Activated CD4-positive, alpha-beta T cell treated with anti-CD3 and anti-CD28 coated beads, Interleukin-2, amount 10 ng/mL, durations not matched to agents 24 days and 14 days (primary cell): ENCODE data around the gene PRRX2. TPM values are rescaled to one million over a fixed set of nuclear protein-coding genes. Genes with fewer than 3 reads are reported as not detected.
"Not testable (repeated sequence)": the region's sequence is repeated elsewhere in the genome, so short reads cannot be mapped to it uniquely, and the experiment has no call there.

Experiments
- DNase-seq: peaks from one replicate; pipeline ENCODE4 v3.0.0; 2022
- H3K27ac Mint-ChIP-seq: one replicate; pipeline ENCODE4 v1.8.0; 2022; ENCODE audit warnings: mild to moderate bottlenecking, mixed read lengths
- H3K27me3 Mint-ChIP-seq: one replicate; pipeline ENCODE4 v1.8.0; 2022; ENCODE audit warnings: mixed read lengths
- H3K36me3 Mint-ChIP-seq: one replicate; pipeline ENCODE4 v1.8.0; 2022; ENCODE audit warnings: low read depth, mild to moderate bottlenecking, mixed read lengths
- H3K4me1 Mint-ChIP-seq: one replicate; pipeline ENCODE4 v1.8.0; 2021; ENCODE audit warnings: mixed read lengths
- H3K4me3 Mint-ChIP-seq: one replicate; pipeline ENCODE4 v1.8.0; 2022; ENCODE audit warnings: mild to moderate bottlenecking, moderate library complexity, mixed read lengths
- H3K9me3 Mint-ChIP-seq: one replicate; pipeline ENCODE4 v1.8.0; 2021; ENCODE audit warnings: mixed read lengths
- intact Hi-C: fragments of 100-400 bp; cut with micrococcal nuclease; formaldehyde crosslinking; loops from one replicate; pipeline ENCODE4 v1.15.1; 2023
- total RNA-seq: library from RNA; stranded (reverse); gene quantifications from 2 replicates; pipeline ENCODE4 v1.2.3, GENCODE V29; 2022

The PRRX2 gene
- total RNA-seq, 1 donor from 2014 or later: 3.4 TPM

DNA sequence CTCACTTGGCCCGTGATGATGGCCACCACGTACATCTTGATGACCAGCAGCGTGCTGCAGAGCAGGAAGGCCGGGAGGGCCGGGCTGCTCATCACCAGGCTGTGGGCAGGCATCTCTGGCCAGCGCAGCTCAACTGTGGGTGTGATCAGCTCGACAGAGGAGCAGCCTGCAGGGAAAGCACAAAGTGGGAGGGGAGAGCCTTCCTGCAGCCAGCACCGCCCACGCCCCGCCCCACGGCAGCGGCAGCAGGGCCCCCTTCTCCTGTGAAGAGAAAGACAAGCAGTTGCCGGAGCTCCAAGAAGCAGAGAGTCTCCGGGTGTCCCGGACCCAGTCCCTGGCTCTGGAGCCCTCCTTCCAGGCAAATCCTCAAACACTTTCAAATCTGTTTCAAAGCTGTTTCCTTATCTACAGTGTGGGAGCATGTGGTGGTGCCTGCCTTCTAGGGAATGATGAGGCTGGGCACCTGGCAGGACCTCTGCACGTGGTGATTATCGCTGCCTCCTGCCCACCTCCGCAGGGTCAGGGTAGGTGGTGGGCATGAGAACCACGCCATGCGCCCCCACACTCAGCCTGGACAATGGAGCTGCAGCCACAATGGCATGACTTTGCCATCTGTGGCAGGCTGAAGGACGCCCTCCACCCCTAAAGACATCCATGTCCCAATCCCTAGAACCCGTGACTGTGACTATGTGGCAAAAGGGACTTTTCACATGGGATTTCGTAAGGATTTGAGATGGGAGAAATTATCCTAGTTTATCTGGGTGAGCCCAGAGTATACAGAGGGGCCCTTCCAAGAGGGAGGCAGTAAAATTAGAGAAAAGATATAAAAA, 87.7 kb downstream of the PRRX2 start, which contains the start of gene PTGES:
PTGES (minus strand) TSS at position 143 of the 830 bp plus-strand sequence; CDS start at position 113, 30 bp downstream.
- intact Hi-C loops: no loop called here
- Mint-ChIP-seq H3K27me3 (peaks cover 12% of the 10 kb centered on the region), H3K9me3 (no peaks in the 10 kb centered on the region), H3K27ac (no peak within 1 kb of the TSS), H3K4me1 (peaks cover 18% of the 10 kb centered on the region), H3K4me3 (peak within 1 kb of the TSS; percentile 37), H3K36me3 (no peaks in the 10 kb centered on the region)
- DNase-seq: peak; percentile 89

DNA sequence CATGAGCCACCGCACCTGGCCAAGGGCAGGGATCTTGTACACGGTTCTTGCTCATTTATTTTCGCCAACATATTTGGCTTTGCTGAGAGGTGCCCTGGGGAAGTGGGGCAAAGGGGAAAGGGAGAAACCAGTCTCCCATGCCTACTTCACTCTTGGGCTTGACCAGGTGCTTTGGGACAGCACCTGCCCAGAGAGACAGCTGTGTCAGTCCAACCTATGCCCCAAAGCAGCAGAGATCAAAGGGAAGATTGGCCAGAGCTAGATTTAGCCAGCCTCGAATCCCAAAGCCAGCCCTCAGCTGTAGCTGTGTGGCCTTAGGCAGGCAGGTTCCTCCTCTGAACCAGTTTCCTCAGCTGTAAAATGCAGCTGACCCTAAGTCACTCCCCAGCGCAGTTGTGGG, 89.7 kb downstream of the PRRX2 start:
- H3K4me1 Mint-ChIP-seq: peaks cover 18% of the 10 kb centered on the region
- H3K36me3 Mint-ChIP-seq: no peaks in the 10 kb centered on the region
- intact Hi-C loops: no loop called here
- no peaks in the 10 kb centered on the region for H3K9me3 Mint-ChIP-seq
- no peak overlapping the region for H3K4me3 Mint-ChIP-seq
- peaks cover 12% of the 10 kb centered on the region for H3K27me3 Mint-ChIP-seq
- no peak overlapping the region for H3K27ac Mint-ChIP-seq
- no peak for DNase-seq

- intact Hi-C loops: no loop called here
- no peak for DNase-seq
- Mint-ChIP-seq H3K4me1 (peaks cover 18% of the 10 kb centered on the region), H3K27me3 (peaks cover 12% of the 10 kb centered on the region), H3K27ac (no peak overlapping the region), H3K4me3 (no peak overlapping the region), H3K36me3 (no peaks in the 10 kb centered on the region), H3K9me3 (no peaks in the 10 kb centered on the region)
These were observed 90.7 kb downstream of the PRRX2 start for GRCh38 chr9:129756191-129756590.

DNA sequence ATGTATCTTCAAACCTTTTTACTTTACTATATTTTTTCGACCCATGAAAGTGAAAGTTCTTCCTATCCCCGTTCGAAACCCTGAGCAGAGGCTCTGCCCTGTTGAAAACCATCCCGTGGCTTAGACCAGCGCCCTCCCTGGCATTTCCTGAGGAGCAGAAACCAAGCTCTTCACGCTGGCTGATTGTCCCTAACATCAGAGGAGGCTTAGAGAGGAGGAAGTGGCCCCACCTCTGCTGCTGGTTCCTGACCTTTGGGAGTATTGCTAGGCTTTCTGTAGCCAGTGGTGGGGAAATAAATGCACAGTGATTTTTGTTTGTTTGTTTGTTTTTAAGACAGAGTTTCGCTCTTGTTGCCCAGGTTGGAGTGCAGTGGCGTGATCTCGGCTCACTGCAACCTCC, 91.6 kb downstream of the PRRX2 start:
- Mint-ChIP-seq H3K4me3 (no peak overlapping the region), H3K27me3 (peaks cover 12% of the 10 kb centered on the region), H3K9me3 (no peaks in the 10 kb centered on the region), H3K36me3 (no peaks in the 10 kb centered on the region), H3K4me1 (peaks cover 18% of the 10 kb centered on the region), H3K27ac (no peak overlapping the region)
- intact Hi-C loops: no loop called here
- peak; percentile 66 for DNase-seq

DNA sequence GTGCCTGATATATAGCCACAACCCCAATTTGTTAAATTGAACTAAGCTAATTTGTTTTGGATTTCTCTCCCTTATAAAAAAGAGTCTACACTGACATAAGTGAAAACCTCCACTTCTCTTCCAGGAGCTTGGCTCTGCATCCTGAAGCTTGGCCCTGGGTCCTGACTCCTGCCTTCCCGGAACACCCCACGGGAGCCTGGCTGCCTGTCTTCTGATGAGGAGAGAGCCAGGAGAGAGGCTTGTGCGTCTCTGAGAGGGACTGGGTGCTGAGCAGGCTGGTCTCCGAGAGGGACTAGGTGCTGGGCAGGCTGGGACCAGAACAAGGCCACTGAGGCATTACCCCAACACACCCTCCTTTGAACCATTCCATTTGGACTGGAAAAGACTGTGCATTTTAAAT, 93.9 kb downstream of the PRRX2 start:
- no peaks in the 10 kb centered on the region for H3K9me3 Mint-ChIP-seq
- peaks cover 4% of the 10 kb centered on the region for H3K27me3 Mint-ChIP-seq
- intact Hi-C loops: no loop called here
- H3K4me3 Mint-ChIP-seq: no peak overlapping the region
- no peaks in the 10 kb centered on the region for H3K36me3 Mint-ChIP-seq
- H3K27ac Mint-ChIP-seq: no peak overlapping the region
- H3K4me1 Mint-ChIP-seq: peaks cover 11% of the 10 kb centered on the region
- no peak for DNase-seq

- no peak overlapping the region for H3K27ac Mint-ChIP-seq
- H3K36me3 Mint-ChIP-seq: no peaks in the 10 kb centered on the region
- intact Hi-C loops: no loop called here
- H3K4me1 Mint-ChIP-seq: peaks cover 11% of the 10 kb centered on the region
- peaks cover 3% of the 10 kb centered on the region for H3K27me3 Mint-ChIP-seq
- DNase-seq: no peak
- no peaks in the 10 kb centered on the region for H3K9me3 Mint-ChIP-seq
- H3K4me3 Mint-ChIP-seq: no peak overlapping the region
These were observed 94.5 kb downstream of the PRRX2 start for GRCh38 chr9:129759804-129760502.

GRCh38 chr9:129760784-129761183, 95.3 kb downstream of the PRRX2 start:
- DNase-seq, H3K36me3 Mint-ChIP-seq, intact Hi-C loops, H3K9me3 Mint-ChIP-seq, H3K27ac Mint-ChIP-seq, H3K27me3 Mint-ChIP-seq, H3K4me3 Mint-ChIP-seq: not testable (repeated sequence)
- peaks cover 11% of the 10 kb centered on the region for H3K4me1 Mint-ChIP-seq

DNA sequence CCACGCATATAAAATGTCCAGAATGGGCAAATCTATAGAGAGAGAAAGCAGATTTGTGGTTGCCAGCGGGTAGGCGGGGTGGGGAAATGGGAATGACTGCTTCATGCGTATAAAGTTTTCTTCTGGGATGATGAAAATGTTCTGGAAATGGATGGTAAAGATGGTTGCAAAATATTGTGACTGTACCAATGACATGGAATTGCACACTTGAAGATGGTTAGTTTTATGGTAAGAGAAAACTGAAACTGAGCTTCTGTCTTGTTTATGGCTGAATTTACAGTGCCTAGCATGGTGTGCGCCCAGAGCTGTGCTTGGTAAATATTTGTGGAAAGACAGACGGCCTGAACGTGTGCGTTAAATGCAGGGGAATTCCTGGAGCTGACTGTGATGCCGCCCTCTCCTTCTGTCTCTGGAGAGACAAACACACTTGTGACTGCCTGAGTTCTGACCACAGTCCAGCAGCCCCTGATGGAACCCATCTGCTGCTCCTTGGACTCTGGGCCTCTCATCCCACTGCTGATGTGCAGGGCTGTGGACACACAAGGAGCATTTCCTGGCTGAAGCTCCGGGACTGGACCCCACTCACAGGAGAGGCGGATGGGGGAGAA, 96.0 kb downstream of the PRRX2 start:
- no peak for DNase-seq
- H3K9me3 Mint-ChIP-seq: no peaks in the 10 kb centered on the region
- no peak overlapping the region for H3K4me3 Mint-ChIP-seq
- H3K27me3 Mint-ChIP-seq: no peaks in the 10 kb centered on the region
- H3K4me1 Mint-ChIP-seq: peaks cover 9% of the 10 kb centered on the region
- no peak overlapping the region for H3K27ac Mint-ChIP-seq
- intact Hi-C loops: no loop called here
- H3K36me3 Mint-ChIP-seq: no peaks in the 10 kb centered on the region

DNA sequence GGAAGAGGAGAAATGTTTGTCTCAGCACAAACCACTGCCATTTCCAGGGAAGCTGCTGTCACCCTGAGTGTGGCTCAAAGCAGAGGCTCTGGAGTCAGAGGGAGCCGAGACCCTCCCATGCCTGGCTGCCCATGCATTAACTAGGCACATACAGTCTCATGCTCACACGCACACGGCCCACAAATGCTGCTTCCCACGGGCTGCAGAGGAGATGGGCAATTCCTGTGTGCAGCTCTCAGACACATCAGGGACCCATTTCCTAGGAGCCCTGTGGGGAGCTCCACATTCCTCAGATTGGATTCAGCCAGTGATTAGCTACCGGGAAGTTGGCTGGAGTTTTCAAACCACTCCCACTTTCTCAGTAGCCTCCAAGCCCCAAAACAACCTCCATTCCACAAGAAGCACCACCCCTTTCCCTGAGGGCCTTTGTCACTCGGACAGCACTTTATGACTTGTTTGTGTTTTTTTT, 96.5 kb downstream of the PRRX2 start:
- Mint-ChIP-seq H3K4me1 (peaks cover 7% of the 10 kb centered on the region), H3K4me3 (no peak overlapping the region), H3K9me3 (no peaks in the 10 kb centered on the region), H3K36me3 (no peaks in the 10 kb centered on the region), H3K27me3 (peaks cover under 1% of the 10 kb centered on the region), H3K27ac (no peak overlapping the region)
- DNase-seq: no peak
- intact Hi-C loops: no loop called here

GRCh38 chr9:129762370-129762984, 97.0 kb downstream of the PRRX2 start:
- intact Hi-C loops, H3K36me3 Mint-ChIP-seq, H3K9me3 Mint-ChIP-seq, H3K4me1 Mint-ChIP-seq, H3K4me3 Mint-ChIP-seq, H3K27ac Mint-ChIP-seq, DNase-seq, H3K27me3 Mint-ChIP-seq: not testable (repeated sequence)

DNA sequence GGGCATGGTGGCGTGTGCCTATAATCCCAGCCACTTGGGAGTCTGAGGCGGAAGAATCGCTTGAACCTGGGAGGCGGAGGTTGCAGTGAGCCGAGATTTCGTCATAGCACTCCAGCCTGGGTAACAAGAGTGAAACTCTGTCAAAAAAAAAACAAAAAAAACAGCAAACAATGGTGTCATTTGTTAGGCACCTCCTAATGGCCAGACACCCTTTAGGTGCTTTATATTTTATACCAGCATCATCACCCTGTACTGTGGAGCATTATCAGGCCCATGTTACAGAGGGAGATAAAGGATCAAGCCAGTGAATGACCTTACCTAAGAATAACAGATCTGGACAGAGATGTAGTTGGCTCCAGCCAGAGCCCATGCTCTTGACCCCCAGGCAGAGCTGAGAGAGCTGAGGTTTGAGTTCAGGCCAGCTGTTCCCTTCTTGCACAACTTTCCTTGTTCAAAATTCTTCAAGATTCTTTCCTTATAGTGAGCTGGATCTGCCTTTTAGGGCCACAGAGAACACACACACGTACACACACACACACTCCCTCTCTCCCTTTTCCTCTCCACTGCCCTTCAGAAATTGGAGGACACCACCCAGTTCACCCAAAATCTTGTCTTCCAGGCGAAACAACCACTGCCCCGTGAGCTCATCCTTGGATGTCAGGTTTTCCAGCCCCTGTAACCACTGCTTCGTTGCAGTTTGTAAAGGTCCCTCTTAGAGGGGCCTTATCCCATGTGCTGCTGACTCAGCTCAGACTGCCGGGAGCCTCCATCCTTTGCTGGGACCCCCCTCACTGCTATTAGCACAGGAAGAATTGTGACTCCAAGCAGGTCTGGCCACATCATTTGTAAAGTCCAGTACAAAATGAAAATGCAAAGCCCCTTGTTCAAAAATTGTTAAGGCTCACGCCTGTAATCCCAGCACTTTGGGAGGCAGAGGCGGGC, 97.8 kb downstream of the PRRX2 start:
- Mint-ChIP-seq H3K27ac (no peak overlapping the region), H3K4me3 (no peak overlapping the region), H3K36me3 (no peaks in the 10 kb centered on the region), H3K27me3 (peaks cover 4% of the 10 kb centered on the region), H3K4me1 (peaks cover under 1% of the 10 kb centered on the region), H3K9me3 (no peaks in the 10 kb centered on the region)
- no peak for DNase-seq
- intact Hi-C loops: no loop called here

DNA sequence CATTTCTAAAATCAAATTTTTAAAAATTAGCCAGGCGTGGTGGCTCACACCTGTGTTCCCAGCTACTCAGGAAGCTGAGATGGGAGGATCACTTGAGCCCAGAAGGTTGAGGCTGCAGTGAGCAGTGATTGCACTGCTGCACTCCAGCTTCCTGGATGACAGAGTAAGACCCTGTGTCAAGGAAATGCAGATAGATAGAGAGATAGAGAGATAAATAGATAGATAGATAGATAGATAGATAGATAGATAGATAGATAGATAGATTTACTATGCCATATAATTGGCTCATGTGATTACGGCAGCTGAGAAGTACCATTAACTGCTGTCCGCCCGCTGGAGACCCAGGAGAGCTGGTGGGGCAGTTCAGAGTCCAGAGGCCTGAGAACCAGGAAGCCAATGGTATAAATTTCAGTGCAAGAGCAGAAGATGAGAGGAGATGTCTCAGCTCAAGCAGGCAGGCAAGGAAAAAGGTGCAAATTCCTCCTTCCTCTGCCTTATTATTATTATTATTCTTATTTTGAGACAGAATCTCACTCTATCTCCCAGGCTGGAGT, 100.4 kb downstream of the PRRX2 start:
- Mint-ChIP-seq H3K27me3 (peaks cover 4% of the 10 kb centered on the region), H3K4me3 (no peak overlapping the region), H3K4me1 (no peaks in the 10 kb centered on the region), H3K9me3 (no peaks in the 10 kb centered on the region), H3K36me3 (no peaks in the 10 kb centered on the region), H3K27ac (no peak overlapping the region)
- DNase-seq: no peak
- intact Hi-C loops: no loop called here

- intact Hi-C loops: no loop called here
- H3K4me1 Mint-ChIP-seq: no peaks in the 10 kb centered on the region
- no peak overlapping the region for H3K27ac Mint-ChIP-seq
- no peaks in the 10 kb centered on the region for H3K9me3 Mint-ChIP-seq
- H3K27me3 Mint-ChIP-seq: peaks cover 4% of the 10 kb centered on the region
- DNase-seq: no peak
- no peak overlapping the region for H3K4me3 Mint-ChIP-seq
- no peaks in the 10 kb centered on the region for H3K36me3 Mint-ChIP-seq
These were observed 103.0 kb downstream of the PRRX2 start for GRCh38 chr9:129768486-129768885.
